Fibroblast of pulmonary artery (primary cell): ENCODE results near the gene POLD4.

Source experiments
- DNase-seq: peaks from one replicate; pipeline ENCODE4 v3.0.0-alpha.2; 2010; ENCODE audit warnings: low read depth
- H3K4me3 ChIP-seq: replicated peaks from 2 replicates; pipeline ENCODE4 v1.5.1; 2011; ENCODE audit warnings: low read depth, mild to moderate bottlenecking, control low read depth, low read length, moderate library complexity
- TF ChIP-seq, protein P1 (sequence below): IDR thresholded peaks from 2 replicates; pipeline ENCODE4 v1.5.1; 2011; ENCODE audit warnings: mild to moderate bottlenecking, control low read depth, low read length, inconsistent platforms; ENCODE audit errors: missing control alignments

POLD4 gene

DNA sequence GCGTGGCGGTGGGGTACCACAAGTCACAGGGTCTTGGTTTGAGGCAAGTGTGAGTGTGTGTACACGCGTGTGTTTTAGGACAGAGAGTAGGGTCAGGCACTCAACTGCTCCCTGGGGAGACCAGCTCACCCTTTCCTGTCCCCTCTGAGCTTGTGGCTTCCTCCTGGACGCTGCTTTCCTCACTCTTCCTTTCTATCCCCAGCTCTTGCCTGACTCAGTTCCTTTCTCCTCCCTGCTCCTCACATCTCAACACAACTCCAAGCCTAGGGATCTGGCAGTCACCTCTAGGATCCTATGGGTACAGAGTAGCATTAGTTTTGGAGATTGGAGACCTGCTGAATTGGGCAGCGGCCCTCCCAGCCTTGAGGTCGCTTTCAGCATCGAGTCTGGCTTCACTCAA is 15.9 kb upstream of the POLD4 start:
- TF ChIP-seq, protein P1, sequence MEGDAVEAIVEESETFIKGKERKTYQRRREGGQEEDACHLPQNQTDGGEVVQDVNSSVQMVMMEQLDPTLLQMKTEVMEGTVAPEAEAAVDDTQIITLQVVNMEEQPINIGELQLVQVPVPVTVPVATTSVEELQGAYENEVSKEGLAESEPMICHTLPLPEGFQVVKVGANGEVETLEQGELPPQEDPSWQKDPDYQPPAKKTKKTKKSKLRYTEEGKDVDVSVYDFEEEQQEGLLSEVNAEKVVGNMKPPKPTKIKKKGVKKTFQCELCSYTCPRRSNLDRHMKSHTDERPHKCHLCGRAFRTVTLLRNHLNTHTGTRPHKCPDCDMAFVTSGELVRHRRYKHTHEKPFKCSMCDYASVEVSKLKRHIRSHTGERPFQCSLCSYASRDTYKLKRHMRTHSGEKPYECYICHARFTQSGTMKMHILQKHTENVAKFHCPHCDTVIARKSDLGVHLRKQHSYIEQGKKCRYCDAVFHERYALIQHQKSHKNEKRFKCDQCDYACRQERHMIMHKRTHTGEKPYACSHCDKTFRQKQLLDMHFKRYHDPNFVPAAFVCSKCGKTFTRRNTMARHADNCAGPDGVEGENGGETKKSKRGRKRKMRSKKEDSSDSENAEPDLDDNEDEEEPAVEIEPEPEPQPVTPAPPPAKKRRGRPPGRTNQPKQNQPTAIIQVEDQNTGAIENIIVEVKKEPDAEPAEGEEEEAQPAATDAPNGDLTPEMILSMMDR: no peak
- H3K4me3 ChIP-seq: no peak overlapping the region

DNA sequence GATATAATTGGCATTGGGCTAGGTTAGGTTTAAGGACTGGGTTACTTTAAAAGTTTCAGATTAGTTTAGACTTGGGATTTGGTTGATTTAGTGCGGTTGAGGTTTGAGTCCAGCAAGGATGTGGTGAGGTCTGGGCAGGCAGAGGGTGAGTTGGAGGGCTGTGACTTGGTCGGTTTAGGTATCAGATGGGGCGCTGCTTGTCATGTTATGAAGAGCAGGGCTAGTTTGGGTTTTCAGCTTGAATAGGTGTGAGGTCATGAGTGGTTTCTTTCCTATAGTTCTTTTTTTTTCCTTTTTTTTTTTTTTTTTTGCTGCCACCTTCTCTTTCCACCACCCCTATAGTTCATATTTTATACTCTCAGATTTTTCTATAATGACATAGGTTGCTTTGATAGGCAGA is 15.3 kb upstream of the POLD4 start:
- H3K4me3 ChIP-seq: no peak overlapping the region
- TF ChIP-seq, protein P1: no peak
- DNase-seq: no peak

More for the DNA sequence above, 15.9 kb upstream of the POLD4 start:
- no peak for DNase-seq

GRCh38 chr11:67367761-67368227 is 14.4 kb upstream of the POLD4 start:
- H3K4me3 ChIP-seq: no peak overlapping the region

GRCh38 chr11:67366961-67367760 is 13.8 kb upstream of the POLD4 start:
- peak; percentile 63 for DNase-seq
- TF ChIP-seq, protein P1: no peak
- H3K4me3 ChIP-seq: no peak overlapping the region

More at GRCh38 chr11:67367761-67368227, 14.4 kb upstream of the POLD4 start:
- no peak for DNase-seq
- TF ChIP-seq, protein P1: no peak

DNA sequence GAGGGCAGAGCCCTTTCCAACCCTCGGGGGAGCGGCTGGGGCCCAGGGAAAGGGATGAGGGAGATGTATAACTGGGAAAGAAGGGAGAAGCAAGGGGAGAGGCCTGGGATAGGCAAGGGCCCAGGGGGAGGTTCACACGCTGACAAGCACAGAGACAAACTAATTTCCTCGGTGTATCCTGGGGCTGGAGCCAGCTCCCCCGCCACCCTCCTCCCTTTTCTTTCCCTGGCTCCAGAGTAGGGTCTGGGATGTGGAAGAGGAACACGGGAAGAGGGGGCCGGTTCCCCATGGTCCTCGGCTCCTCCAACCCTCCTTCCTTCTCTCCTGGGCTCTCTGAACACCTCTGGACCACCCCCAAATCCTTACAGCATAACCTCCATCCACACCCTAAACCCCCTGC is 13.2 kb upstream of the POLD4 start:
- H3K4me3 ChIP-seq: no peak overlapping the region
- DNase-seq: peak; percentile 68
- TF ChIP-seq, protein P1: no peak

DNA sequence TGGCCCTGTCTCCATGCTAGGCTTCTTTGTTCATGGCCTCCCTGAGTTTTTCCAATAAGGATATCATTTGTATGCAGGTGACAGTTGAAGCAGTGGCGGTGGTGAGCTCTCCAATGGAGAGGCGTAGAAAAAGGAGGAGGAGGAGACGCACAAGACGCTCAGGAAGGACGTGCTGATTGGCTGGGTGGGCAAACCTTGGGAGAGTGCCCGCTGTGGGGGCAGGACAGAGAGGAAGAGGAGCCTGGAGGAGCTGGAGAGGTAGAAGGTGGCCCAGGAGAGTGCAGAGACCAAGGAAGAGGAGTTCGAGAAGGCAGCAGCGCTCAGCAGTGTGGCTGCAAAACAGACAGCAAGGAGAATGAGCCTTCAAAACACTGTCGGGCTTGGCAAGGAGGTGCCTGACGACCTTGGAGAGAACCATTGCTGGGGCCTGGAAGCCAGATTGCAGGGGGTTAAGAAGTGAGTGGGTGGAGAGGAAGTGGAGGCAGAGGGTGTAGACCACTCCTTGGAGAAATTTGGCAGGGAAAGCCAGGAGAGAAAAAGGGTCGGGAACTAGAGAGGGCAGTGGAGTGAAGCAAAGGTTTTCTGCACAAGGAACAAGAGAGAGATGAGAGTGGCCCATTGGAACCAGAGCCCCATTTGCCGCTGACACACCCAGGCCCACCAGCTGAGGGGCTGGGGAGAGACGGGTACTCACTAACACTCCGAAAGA is 12.5 kb upstream of the POLD4 start:
- TF ChIP-seq, protein P1: no peak
- no peak for DNase-seq
- peak overlapping the region; percentile 9 for H3K4me3 ChIP-seq
